D721Med (cell line): ENCODE data around the gene PPFIA2.

Source experiments
- DNase-seq: peaks from one replicate; pipeline ENCODE4 v3.0.0; 2011; ENCODE audit warnings: low spot score; ENCODE audit not compliant: insufficient read length
- FAIRE-seq: peaks from 2 replicates; lab custom pipeline; 2011; peaks lifted over from hg19 to GRCh38; lab: Jason Lieb, UNC
- TF ChIP-seq, protein P1 (sequence below): IDR thresholded peaks from 2 replicates; pipeline ENCODE4 v1.5.1; 2012; ENCODE audit warnings: mild to moderate bottlenecking, control low read depth; ENCODE audit not compliant: insufficient read depth; ENCODE audit errors: missing control alignments

The PPFIA2 gene

DNA sequence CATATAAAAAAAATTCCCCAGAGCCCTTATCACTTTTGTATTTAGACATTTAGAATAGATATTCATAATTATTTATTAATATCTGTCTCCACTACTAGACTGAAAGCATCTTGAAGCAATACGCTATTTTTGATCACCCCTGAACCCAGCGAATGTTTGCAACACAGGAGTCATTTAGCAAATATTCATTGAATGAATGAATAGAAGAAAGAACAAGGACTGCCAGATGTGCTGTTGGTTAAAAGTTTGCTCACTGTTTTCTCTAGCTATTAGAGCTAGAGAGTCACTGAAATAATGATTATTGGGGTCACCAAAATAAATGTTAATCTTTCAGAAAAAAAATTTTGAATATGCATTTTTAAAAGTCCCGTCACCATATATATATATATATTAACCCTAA, 506.9 kb downstream of the PPFIA2 start:
- FAIRE-seq (no peak), DNase-seq (no peak)
- TF ChIP-seq, protein P1, sequence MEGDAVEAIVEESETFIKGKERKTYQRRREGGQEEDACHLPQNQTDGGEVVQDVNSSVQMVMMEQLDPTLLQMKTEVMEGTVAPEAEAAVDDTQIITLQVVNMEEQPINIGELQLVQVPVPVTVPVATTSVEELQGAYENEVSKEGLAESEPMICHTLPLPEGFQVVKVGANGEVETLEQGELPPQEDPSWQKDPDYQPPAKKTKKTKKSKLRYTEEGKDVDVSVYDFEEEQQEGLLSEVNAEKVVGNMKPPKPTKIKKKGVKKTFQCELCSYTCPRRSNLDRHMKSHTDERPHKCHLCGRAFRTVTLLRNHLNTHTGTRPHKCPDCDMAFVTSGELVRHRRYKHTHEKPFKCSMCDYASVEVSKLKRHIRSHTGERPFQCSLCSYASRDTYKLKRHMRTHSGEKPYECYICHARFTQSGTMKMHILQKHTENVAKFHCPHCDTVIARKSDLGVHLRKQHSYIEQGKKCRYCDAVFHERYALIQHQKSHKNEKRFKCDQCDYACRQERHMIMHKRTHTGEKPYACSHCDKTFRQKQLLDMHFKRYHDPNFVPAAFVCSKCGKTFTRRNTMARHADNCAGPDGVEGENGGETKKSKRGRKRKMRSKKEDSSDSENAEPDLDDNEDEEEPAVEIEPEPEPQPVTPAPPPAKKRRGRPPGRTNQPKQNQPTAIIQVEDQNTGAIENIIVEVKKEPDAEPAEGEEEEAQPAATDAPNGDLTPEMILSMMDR: no peak

DNA sequence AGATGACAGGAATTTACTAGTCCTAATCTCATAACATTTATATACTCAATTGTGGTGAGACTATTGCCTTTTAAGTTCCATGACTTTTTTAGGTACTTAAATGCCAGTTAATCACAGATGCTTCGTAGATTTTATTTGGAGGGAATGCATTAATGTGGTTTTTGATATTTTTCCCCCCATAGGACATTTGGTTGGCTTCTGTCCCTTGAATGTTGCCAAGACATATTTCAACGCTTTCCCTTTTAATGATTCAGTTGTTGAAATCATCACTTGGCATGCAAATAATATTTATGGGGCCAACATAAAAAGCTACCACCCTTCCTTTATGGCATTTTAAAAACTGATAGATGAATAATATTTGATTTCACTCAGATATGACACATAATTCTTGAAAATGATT, 509.2 kb downstream of the PPFIA2 start:
- FAIRE-seq (peak; percentile 61), DNase-seq (no peak)
- TF ChIP-seq, protein P1: no peak

DNA sequence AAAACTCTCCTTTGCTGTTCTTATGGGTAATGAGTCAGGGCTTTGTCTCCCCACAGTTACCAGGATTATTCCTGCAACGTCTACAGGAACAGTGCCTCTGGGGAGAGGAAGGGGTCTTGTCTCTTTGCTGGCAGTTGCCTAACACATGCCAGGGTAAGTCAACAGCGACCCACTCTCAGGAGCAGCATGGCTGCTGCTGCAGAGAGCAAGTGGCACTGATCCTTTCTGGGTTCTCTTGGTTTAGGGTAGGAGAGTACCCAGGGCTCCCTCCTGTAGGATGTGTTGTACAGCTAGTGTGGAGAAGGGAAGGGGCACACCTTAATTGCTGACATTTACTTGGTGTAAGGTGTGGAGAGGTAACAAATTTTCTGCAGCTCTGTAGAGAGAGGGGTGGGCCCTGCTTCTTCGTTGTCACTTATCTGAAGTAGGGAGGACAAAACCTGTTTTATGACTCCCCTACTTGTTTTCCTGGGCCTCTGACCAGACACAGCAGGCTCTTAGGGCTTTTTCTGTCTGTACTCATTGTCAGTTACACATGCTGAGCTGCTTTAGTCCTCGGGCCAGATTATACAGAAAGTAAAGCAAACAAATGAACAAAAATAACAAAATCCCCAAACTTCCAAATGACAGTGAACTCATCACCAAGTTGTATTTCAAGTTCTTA, 513.1 kb downstream of the PPFIA2 start:
- no peak for DNase-seq

DNA sequence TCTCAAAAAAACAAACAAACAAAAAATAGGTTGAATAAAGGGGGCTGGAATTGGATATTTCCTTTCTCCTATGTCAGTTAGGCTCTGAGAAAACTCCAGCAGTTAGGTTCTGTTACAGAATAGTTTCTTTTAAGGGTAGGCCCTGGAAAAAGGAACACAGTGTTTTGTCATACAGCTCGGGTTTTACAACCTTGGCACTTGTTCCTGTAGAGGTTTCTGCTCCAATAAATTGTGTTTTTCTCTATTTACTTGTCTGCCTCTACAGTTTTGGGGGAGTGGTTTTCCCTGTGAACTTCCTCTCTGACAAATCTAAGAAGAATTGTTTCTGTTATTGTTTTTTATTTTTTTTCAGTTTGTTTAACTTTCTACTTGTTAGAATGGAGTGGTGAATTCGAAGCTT, 513.7 kb downstream of the PPFIA2 start:
- TF ChIP-seq, protein P1: no peak
- no peak for FAIRE-seq
- no peak for DNase-seq

More for the DNA sequence above, 513.1 kb downstream of the PPFIA2 start:
- TF ChIP-seq, protein P1: no peak
- FAIRE-seq: peak; percentile 56

DNA sequence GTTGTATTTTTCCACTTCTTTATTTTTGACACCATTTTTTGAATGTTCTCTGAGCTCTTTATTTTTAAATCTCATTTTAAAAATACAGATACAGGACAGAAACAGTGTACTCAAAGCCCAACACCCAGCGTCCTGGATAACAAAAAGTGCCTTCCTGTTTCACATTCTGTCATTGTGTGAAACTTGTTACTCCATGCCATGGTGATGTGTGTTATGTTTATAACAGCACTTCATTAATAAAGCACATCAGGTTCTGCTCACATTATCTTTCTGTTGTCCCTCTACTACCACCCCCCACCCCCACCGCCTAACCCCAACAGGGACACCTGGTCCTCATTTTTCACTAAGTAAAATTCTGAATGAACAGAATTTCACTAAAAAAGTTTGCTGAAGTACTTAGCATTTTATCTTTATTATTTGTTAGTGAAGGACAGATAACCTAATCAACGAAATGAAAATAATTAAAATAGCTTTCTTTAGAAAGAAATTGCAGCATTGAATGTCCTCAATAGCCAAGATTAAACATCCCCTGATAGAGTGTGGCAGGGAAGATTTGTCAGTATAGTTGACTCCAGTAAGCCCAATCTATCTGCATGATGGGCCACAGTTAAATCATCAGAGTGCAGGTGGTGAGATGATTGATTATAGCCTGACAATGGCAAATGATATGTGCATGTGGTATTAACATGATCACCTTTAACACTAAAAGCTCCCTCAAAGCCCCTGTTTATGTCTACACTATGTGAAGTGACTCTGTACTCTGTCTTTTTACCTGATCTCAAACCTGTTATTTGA, 527.4 kb downstream of the PPFIA2 start:
- DNase-seq (no peak), FAIRE-seq (peak; percentile 89)

DNA sequence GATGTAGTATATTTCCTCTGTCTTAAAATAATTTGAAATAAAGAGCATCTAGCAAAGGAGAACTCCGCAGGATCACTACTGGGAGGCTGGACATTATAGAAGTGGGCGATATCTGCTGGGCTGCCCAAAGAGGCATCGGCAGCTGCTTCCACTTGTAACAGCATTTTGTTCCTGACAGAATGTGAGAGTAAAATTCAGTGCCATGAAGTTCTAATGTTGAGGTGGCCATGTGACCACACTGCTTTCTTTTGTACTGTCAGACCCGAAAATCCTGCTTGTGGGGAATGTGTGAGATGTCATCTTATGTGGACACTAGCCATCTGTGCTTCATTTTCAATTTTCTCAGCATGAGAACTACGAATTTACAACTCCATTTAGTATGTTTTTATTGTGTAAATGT, 529.4 kb downstream of the PPFIA2 start:
- FAIRE-seq (no peak), DNase-seq (no peak)
- TF ChIP-seq, protein P1: no peak

More for the DNA sequence above, 527.4 kb downstream of the PPFIA2 start:
- TF ChIP-seq, protein P1: no peak

DNA sequence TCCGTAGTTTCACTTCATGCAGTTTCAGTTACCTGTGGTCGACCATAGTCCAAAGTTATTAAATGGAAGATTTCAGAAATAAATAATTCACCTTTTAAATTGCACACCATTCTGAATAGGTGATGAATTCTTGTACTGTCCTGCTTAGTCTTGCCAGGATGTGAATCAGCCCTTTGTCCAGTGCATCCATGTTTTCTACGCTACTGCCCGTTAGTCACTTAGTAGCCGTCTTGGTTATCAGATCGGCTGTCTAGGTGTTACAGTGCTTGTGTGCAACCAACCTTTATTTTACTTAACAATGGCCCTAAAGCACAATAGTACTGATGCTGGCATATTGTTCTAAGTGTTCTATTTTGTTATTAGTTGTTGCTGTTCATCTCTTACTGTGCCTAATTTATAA, 534.5 kb downstream of the PPFIA2 start:
- TF ChIP-seq, protein P1: no peak
- DNase-seq (no peak), FAIRE-seq (no peak)
